Posterior cingulate gyrus (tissue), 11 donors: Measurements from ENCODE around the gene RYR2.

Source experiments
- DNase-seq, 10 donors: peaks; one replicate each; pipeline versions ENCODE4 v3.0.0 to v3.0.0-alpha.2; 2020 to 2021; ENCODE audit warnings: mixed read lengths in 3 of 10
- intact Hi-C: fragments of 100-400 bp; cut with DNase I; formaldehyde crosslinking; loops from one replicate; pipeline ENCODE4 v1.15.1; 2023

RYR2 gene

GRCh38 chr1:237864338-237865244, 822.6 kb downstream of the RYR2 start:
- intact Hi-C loops, result loop anchor here (5.0 to 10.0 kb wide), 2 partner anchors 330 to 1088 kb away; no protein-coding TSS in a partner anchor
- peak; percentile 55 to 94 (median 72) for DNase-seq

- DNase-seq, result no peak
- intact Hi-C loops, result loop anchor here (10.0 kb wide), 1 partner anchor 327 kb away; no protein-coding TSS in a partner anchor
These were observed 825.5 kb downstream of the RYR2 start for GRCh38 chr1:237867380-237867888.

- DNase-seq, result no peak
- intact Hi-C loops, result loop anchor here (10.0 kb wide), 1 partner anchor 326 kb away; no protein-coding TSS in a partner anchor
These were observed 827.0 kb downstream of the RYR2 start for GRCh38 chr1:237868817-237869600.

- intact Hi-C loops, result no loop called here
These were observed 831.7 kb downstream of the RYR2 start for GRCh38 chr1:237873487-237874211.

GRCh38 chr1:237875291-237875690, 833.3 kb downstream of the RYR2 start:
- intact Hi-C loops, result no loop called here
- DNase-seq, result no peak

More at GRCh38 chr1:237873487-237874211, 831.7 kb downstream of the RYR2 start:
- DNase-seq, result no peak

GRCh38 chr1:237877631-237878030, 835.6 kb downstream of the RYR2 start:
- no peak for DNase-seq
- intact Hi-C loops, result no loop called here

GRCh38 chr1:237878406-237878805, 836.4 kb downstream of the RYR2 start:
- DNase-seq, result no peak
- intact Hi-C loops, result no loop called here

GRCh38 chr1:237879195-237879594, 837.2 kb downstream of the RYR2 start:
- DNase-seq, result no peak
- intact Hi-C loops, result no loop called here
